OCI-LY7 (cell line): ENCODE results near the gene APOBEC3H. TPM values are rescaled to one million over a fixed set of nuclear protein-coding genes. Genes with fewer than 3 reads are reported as not detected.

Source experiments
- BruUV-seq: library from RNA; stranded (reverse); fragments of 400-500 nt; replicated peaks from 2 replicates; lab custom pipeline; 2021; lab: Mats Ljungman, UMichigan
- CTCF ChIA-PET: fragments of 300-600 bp; sonication (Branson Sonifier 250); formaldehyde crosslinking; loops from one replicate; lab custom pipeline; 2022; ENCODE audit warnings: antibody characterized with exemption; ENCODE audit not compliant: unreplicated experiment; lab: Charles Lee
- POLR2A ChIA-PET: fragments of 300-600 bp; sonication (Branson Sonifier 250); formaldehyde crosslinking; loops from one replicate; lab custom pipeline; 2022; ENCODE audit warnings: antibody characterized with exemption; lab: Charles Lee
- DNase-seq: peaks from one replicate; pipeline ENCODE4 v3.0.0-alpha.2; 2015; ENCODE audit warnings: low spot score
- H2AFZ ChIP-seq: fragments of 200-600 bp; sonication (generic), shearing (Covaris generic); 2 replicates; pipeline ENCODE4 v1.6.1; 2014; ENCODE audit warnings: mild to moderate bottlenecking, antibody characterized with exemption, low read length, moderate library complexity
- H3K27ac ChIP-seq: fragments of 200-600 bp; sonication (generic); 2 replicates; pipeline ENCODE4 v1.5.1; 2014; ENCODE audit warnings: mixed run types, low read depth, mild to moderate bottlenecking, moderate library complexity, low read length, inconsistent platforms; ENCODE audit not compliant: poor library complexity, severe bottlenecking
- H3K36me3 ChIP-seq: fragments of 200-600 bp; sonication (generic); 2 replicates; pipeline ENCODE4 v1.6.1; 2014; ENCODE audit warnings: mild to moderate bottlenecking, antibody characterized with exemption, low read length, moderate library complexity, mixed read lengths; ENCODE audit not compliant: insufficient read depth
- H3K4me1 ChIP-seq: fragments of 200-600 bp; sonication (generic); 2 replicates; pipeline ENCODE4 v1.5.1; 2014; ENCODE audit warnings: mild to moderate bottlenecking, low read length; ENCODE audit not compliant: insufficient read depth, poor library complexity, severe bottlenecking
- H3K4me2 ChIP-seq: fragments of 200-600 bp; sonication (generic); 2 replicates; pipeline ENCODE4 v1.6.1; 2014; ENCODE audit warnings: mild to moderate bottlenecking, low read length
- H3K4me3 ChIP-seq: fragments of 200-600 bp; sonication (generic); 2 replicates; pipeline ENCODE4 v1.5.1; 2014; ENCODE audit warnings: mild to moderate bottlenecking, low read depth, low read length; ENCODE audit not compliant: poor library complexity, severe bottlenecking
- H3K79me2 ChIP-seq: fragments of 200-600 bp; sonication (generic); 2 replicates; pipeline ENCODE4 v1.6.1; 2016; ENCODE audit warnings: low read depth, mild to moderate bottlenecking, low read length, moderate library complexity, mixed read lengths; ENCODE audit not compliant: insufficient read depth
- H3K9me2 ChIP-seq: fragments of 200-600 bp; sonication (generic); 2 replicates; pipeline ENCODE4 v1.6.1; 2016; ENCODE audit warnings: mild to moderate bottlenecking, low read length, mixed read lengths; ENCODE audit not compliant: insufficient read depth
- H3K9me3 ChIP-seq: fragments of 200-600 bp; sonication (generic); 2 replicates; pipeline ENCODE4 v1.6.1; 2014; ENCODE audit warnings: mild to moderate bottlenecking, mixed run types, low read length, mixed read lengths
- H4K20me1 ChIP-seq: fragments of 200-600 bp; sonication (generic); 2 replicates; pipeline ENCODE4 v1.6.1; 2014; ENCODE audit warnings: mild to moderate bottlenecking, antibody characterized with exemption, low read length, moderate library complexity, mixed read lengths; ENCODE audit not compliant: insufficient read depth
- EZH2phosphoT487 ChIP-seq: fragments of 200-600 bp; sonication (generic); IDR thresholded peaks from 2 replicates; pipeline ENCODE4 v1.6.1; 2018; ENCODE audit warnings: low read depth, borderline replicate concordance, mild to moderate bottlenecking, mixed run types, antibody characterized with exemption, low read length, moderate library complexity, mixed read lengths
- intact Hi-C: fragments of 100-400 bp; cut with micrococcal nuclease; formaldehyde crosslinking; loops from one replicate; pipeline ENCODE4 v1.10.0; 2022; ENCODE audit not compliant: unreplicated experiment
- total RNA-seq, 2 experiments: library from RNA; depleted of rRNA in 1 of 2; stranded (reverse); fragments of >200 nt in 1 of 2; shearing (Covaris generic) in 1 of 2; gene quantifications; 2 replicates each; pipeline ENCODE4 v1.2.3, GENCODE V29; 2014 to 2022
- TF ChIP-seq, protein P1 (sequence below): fragments of 200-600 bp; sonication (generic); conservative IDR thresholded peaks from 2 replicates; pipeline ENCODE4 v1.5.1; 2014; ENCODE audit warnings: mild to moderate bottlenecking, antibody characterized with exemption, low read length, moderate library complexity, mixed read lengths

Gene APOBEC3H
- total RNA-seq, 2 experiments from 2014 or later, result 0.99 to 1.2 TPM

DNA sequence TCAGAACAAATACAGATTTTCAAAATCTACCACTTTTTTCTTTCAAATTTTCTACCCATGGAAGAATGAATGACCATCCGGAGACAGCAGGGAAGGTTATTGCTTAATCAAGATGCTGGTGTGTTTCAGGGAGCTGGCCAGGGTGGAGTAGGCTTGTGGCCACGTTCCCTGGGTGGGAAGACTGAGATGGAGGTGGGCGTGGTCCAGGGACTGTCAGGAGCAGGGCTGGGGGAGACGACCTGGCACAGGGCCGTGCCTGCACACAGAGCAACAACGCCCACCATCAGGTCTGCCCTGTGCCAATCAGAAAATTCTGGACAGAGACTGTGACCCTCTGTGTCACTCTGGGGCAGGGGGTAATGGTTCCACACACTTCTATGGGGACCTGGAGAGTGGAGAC lies 7.1 kb upstream of the APOBEC3H start:
- no TSS peak for BruUV-seq
- ChIA-PET CTCF (no interaction called here), POLR2A (no interaction called here)
- no peak for TF ChIP-seq EZH2phosphoT487
- TF ChIP-seq, protein P1, sequence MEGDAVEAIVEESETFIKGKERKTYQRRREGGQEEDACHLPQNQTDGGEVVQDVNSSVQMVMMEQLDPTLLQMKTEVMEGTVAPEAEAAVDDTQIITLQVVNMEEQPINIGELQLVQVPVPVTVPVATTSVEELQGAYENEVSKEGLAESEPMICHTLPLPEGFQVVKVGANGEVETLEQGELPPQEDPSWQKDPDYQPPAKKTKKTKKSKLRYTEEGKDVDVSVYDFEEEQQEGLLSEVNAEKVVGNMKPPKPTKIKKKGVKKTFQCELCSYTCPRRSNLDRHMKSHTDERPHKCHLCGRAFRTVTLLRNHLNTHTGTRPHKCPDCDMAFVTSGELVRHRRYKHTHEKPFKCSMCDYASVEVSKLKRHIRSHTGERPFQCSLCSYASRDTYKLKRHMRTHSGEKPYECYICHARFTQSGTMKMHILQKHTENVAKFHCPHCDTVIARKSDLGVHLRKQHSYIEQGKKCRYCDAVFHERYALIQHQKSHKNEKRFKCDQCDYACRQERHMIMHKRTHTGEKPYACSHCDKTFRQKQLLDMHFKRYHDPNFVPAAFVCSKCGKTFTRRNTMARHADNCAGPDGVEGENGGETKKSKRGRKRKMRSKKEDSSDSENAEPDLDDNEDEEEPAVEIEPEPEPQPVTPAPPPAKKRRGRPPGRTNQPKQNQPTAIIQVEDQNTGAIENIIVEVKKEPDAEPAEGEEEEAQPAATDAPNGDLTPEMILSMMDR, result no peak
- Histone ChIP-seq H2AFZ (no peak overlapping the region), H3K9me2 (no peaks in the 10 kb centered on the region), H3K27ac (no peak overlapping the region), H4K20me1 (no peaks in the 10 kb centered on the region), H3K4me2 (no peak overlapping the region), H3K9me3 (no peaks in the 10 kb centered on the region), H3K4me3 (no peak overlapping the region), H3K79me2 (no peaks in the 10 kb centered on the region), H3K4me1 (peaks cover 19% of the 10 kb centered on the region), H3K36me3 (no peaks in the 10 kb centered on the region)
- intact Hi-C loops, result no loop called here
- DNase-seq, result no peak

DNA sequence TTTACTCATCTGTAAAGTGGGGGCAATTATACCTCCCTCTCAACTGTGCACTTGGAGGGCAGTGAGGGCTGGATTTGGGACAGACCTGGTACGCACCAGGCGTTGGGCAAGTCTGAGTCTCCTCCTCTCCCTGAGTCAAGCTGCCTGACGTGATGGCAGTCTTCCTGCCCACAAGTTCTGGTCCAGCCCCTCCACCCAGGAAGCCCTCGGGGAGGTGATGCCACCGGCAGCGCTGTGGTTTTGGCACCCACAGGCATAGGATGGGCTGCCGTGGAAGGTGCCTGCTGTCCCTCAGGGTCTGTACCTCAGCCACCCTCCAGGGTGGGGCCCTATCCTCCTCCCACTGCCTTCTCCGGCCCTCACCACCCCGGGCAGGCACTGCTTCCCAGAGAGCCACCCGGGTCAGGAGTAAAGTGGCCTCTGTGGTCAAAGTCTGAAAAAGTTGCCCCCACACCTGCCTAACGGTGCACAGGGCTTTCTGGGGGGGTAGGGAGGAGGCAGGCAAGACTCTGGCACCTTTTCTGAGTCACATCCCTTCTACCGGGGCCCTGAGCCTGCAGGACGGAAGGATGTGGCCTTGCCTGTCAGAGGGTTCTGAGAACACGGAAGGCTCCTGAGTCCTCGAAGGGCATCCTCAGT lies 6.5 kb upstream of the APOBEC3H start:
- no peak overlapping the region for H3K4me2 ChIP-seq

DNA sequence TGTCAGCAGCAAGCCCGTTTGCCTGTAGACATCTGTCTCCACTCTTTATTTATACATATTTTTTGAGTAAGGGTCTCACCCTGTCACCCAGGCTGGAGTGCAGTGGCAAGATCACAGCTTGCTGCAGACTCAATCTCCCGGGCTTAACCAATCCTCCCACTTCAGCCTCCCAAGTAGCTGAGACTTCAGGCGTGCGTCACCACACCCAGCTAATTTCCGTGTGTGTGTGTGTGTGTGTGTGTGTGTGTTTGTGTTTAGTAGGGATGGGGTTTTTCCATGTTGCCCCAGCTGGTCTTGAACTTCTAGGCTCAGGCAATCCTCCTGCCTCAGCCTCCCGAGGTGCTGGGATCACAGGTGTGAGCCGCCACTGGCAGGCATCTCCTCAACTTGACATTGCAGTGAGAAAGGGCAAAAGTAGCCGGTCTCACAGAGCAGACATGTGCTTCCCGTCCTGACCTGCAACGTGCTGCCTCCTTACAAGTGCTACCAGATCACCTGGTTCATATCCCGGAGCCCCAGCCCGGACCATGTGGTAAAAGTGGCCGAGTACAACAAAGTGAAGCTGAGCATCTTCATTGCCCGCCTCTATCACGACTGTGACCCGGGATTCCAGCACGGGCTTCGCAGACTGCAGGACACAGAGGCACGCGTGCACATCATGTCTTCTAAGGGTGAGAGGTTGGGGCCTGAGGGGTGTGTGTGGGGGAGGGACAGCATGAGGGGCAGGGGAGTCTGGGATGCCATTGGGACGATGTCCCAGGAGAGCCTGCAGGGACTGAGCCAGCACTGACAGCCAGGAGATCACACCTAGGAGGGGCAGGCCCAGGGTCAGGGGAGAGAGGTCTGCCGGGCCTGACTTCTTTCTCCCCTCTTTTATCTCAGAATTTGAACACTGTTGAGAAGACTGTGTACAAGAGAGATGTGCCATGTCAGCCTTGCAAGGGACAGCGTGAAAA lies 5.6 kb upstream of the APOBEC3H start:
- ChIA-PET CTCF (no interaction called here), POLR2A (no interaction called here)
- intact Hi-C loops, result no loop called here
- H3K4me1 ChIP-seq, result peaks cover 22% of the 10 kb centered on the region
- no TSS peak for BruUV-seq
- no peak overlapping the region for H3K27ac ChIP-seq
- no peaks in the 10 kb centered on the region for H3K9me3 ChIP-seq
- H3K36me3 ChIP-seq, result no peaks in the 10 kb centered on the region
- no peaks in the 10 kb centered on the region for H4K20me1 ChIP-seq
- no peak for DNase-seq
- no peak overlapping the region for H2AFZ ChIP-seq
- H3K9me2 ChIP-seq, result no peaks in the 10 kb centered on the region
- no peak overlapping the region for H3K4me3 ChIP-seq
- no peak overlapping the region for H3K4me2 ChIP-seq
- H3K79me2 ChIP-seq, result no peaks in the 10 kb centered on the region
- TF ChIP-seq EZH2phosphoT487, result no peak
- TF ChIP-seq, protein P1, result no peak

More for the DNA sequence above, 6.5 kb upstream of the APOBEC3H start:
- BruUV-seq, result no TSS peak
- ChIA-PET CTCF (no interaction called here), POLR2A (no interaction called here)
- H3K9me3 ChIP-seq, result no peaks in the 10 kb centered on the region
- no peak overlapping the region for H3K4me3 ChIP-seq
- no peak overlapping the region for H2AFZ ChIP-seq
- no peak for TF ChIP-seq EZH2phosphoT487
- peaks cover 22% of the 10 kb centered on the region for H3K4me1 ChIP-seq
- no peak for DNase-seq
- intact Hi-C loops, result no loop called here
- no peaks in the 10 kb centered on the region for H4K20me1 ChIP-seq
- no peaks in the 10 kb centered on the region for H3K79me2 ChIP-seq
- no peaks in the 10 kb centered on the region for H3K36me3 ChIP-seq
- no peaks in the 10 kb centered on the region for H3K9me2 ChIP-seq
- H3K27ac ChIP-seq, result no peak overlapping the region
